Measurements from ENCODE around the gene CBLN1. TPM values are rescaled to one million over a fixed set of nuclear protein-coding genes. Genes with fewer than 3 reads are reported as not detected.

The CBLN1 gene
- total RNA-seq, 1 donor from 2014 or later: not detected

DNA sequence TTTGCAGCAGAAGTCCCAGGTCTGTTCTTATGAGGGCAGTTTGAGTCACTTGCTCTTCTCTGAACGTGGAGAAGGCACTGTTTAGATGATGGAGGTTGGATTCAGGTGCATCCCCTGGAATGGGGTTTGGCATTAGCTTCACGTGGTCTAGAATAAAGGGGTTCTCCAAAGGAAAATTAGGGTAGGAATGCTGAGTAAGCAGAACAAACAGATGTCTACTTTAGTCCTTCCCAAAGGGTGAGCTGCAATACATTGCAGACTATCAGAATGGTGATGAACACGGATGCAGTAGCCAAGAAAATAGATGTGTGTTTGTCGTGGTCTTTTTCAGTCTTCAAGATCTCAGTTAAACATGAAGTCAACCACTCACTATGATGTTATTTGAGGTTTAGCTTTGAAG lies 3.3 kb upstream of the CBLN1 start:
- no peaks in the 10 kb centered on the region for H3K9me3 Mint-ChIP-seq
- TF ChIP-seq CTCF (IDR thresholded peaks at IDR 0.05; ENCODE audit: unreplicated experiment): no peak
- H3K4me1 Mint-ChIP-seq: peaks cover 6% of the 10 kb centered on the region
- peaks cover 89% of the 10 kb centered on the region for H3K27me3 Mint-ChIP-seq (ENCODE audit: low read depth)
- H3K27ac Mint-ChIP-seq: no peak overlapping the region
- no peaks in the 10 kb centered on the region for H3K36me3 Mint-ChIP-seq
- DNase-seq (ENCODE audit: low spot score in 2 of 2, unreplicated experiment in 2 of 2): no peak
- no peak overlapping the region for H3K4me3 Mint-ChIP-seq

DNA sequence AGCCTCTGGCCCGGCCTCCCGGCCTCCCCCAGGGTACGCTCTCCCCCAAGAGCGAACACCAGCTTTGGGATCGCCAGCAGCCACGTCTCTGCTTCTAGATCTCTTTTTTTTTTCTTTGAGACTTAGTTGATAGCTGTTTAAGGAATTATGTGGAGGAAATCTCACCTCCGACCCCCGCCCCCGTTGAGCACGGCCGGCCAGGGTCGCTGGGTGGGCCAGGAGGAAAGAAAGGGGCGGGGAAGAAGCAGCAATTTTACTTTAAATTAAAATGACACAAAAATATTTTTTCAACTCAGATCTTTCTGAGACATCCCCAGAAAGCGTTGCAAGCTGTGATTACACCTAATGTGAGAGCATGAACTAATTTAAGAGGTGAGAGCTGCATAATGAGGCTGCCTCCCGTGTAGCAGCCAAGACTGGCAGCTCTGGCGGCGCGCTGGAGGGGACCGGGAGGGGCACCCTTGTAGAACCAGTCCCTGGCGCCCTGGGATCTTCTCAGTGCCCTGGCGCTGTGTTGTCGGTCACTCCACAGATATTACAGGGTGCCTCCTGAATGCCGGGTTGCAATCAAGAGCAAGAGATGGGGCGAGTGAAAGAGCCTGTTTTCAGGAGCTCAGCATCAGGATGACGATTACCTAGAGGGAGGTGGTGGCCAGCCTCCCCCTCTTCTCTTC lies 1.9 kb upstream of the CBLN1 start:
- TF ChIP-seq CTCF (IDR thresholded peaks at IDR 0.05; ENCODE audit: unreplicated experiment): no peak
- Mint-ChIP-seq H3K36me3 (no peaks in the 10 kb centered on the region), H3K27ac (no peak overlapping the region), H3K4me3 (peak overlapping the region; percentile 10), H3K9me3 (no peaks in the 10 kb centered on the region), H3K27me3 (ENCODE audit: low read depth) (peaks cover 89% of the 10 kb centered on the region), H3K4me1 (peaks cover 6% of the 10 kb centered on the region)
- no peak for DNase-seq (ENCODE audit: low spot score in 2 of 2, unreplicated experiment in 2 of 2)

DNA sequence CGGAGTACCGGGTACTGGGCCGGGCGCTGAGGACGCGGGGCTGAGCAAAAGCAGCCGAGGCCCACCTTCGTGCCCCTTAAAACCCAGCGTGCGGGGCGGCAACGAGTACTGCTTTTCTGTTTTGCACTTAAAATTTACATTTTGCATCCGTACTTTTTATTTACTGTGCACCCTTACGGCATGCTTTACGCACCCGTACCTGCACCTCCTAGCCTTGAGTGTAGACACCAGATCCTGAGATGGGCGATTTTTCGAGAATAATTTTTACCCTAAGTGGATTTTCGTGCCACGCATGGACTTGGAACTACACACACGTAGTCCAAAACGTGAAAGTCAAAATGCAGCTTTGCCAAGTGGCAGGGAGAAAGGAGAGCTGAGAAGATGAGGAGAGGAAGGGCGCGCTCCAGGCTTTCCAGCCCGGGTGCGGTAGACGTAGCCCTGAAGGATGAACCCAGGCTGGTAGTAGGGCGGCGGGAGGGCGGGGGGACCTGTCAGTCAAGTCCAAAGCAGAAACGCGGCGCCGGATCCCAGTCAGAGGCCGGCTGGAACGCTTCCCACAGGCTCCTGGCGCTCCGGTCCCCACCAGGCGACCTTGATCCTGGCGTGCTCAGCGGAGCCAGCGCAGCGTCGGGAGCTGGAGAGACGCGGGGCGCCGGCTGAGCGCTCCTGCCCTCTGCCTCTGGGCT lies 1.2 kb upstream of the CBLN1 start:
- H3K4me3 Mint-ChIP-seq: peak overlapping the region; percentile 64
- no peak for TF ChIP-seq CTCF (IDR thresholded peaks at IDR 0.05; ENCODE audit: unreplicated experiment)
- H3K27me3 Mint-ChIP-seq (ENCODE audit: low read depth): peaks cover 92% of the 10 kb centered on the region
- H3K9me3 Mint-ChIP-seq: no peaks in the 10 kb centered on the region
- no peak for DNase-seq (ENCODE audit: low spot score in 2 of 2, unreplicated experiment in 2 of 2)
- no peak overlapping the region for H3K27ac Mint-ChIP-seq
- no peaks in the 10 kb centered on the region for H3K36me3 Mint-ChIP-seq
- H3K4me1 Mint-ChIP-seq: peaks cover 6% of the 10 kb centered on the region

DNA sequence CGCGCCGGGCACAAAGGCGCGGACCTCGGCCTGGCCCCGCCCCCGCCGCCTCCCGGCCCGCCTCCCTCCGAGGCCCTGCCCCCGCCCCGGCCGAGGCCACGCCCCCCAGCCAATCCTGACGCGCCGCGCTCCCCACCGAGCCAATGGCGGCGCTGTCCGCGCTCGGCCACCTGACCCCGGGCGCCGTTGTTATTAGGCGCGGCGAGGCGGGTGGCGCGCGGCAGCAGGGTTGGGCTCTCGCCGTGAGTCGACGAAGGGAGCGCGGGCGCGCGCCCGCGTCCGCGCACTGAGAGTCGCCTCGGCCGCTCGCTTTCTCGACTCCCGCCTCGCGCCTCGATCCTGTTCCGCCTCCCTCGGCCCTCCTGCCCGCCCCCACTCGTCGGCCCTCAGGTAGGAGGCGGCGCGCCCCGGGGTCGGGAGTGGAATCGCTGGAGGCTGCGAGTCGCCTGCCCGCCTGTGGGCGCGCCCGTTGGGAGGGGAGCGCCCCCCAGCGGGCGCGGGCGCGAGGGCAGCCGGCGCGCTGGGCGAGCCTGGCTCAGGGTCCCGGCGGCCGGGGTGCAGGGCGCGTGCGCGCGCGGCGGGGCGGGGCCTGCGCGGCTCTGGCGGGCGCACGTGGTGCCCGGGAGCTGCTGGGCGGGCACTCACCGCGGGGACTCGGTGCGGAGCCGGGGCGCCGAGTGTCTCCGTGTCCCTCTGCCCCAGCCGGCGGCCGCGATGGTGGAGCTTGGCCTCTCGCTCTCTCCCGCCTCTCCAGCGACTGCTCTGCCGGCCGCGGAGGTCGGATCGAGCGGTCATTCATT lies 405 bp upstream of the CBLN1 start:
- Mint-ChIP-seq H3K9me3 (no peaks in the 10 kb centered on the region), H3K4me3 (peak overlapping the region; percentile 64), H3K4me1 (peaks cover 6% of the 10 kb centered on the region), H3K27ac (no peak overlapping the region), H3K36me3 (no peaks in the 10 kb centered on the region), H3K27me3 (ENCODE audit: low read depth) (peaks cover 93% of the 10 kb centered on the region)
- peak; percentile 79 to 91 for DNase-seq (ENCODE audit: low spot score in 2 of 2, unreplicated experiment in 2 of 2)
- TF ChIP-seq CTCF (IDR thresholded peaks at IDR 0.05; ENCODE audit: unreplicated experiment): no peak

- H3K27ac Mint-ChIP-seq: no peak overlapping the region
- no peak for TF ChIP-seq CTCF (IDR thresholded peaks at IDR 0.05; ENCODE audit: unreplicated experiment)
- H3K9me3 Mint-ChIP-seq: no peaks in the 10 kb centered on the region
- no peak for DNase-seq (ENCODE audit: low spot score in 2 of 2, unreplicated experiment in 2 of 2)
- H3K36me3 Mint-ChIP-seq: no peaks in the 10 kb centered on the region
- peaks cover 6% of the 10 kb centered on the region for H3K4me1 Mint-ChIP-seq
- H3K27me3 Mint-ChIP-seq (ENCODE audit: low read depth): peaks cover 94% of the 10 kb centered on the region
- H3K4me3 Mint-ChIP-seq: peak overlapping the region; percentile 44
Observed at GRCh38 chr16:49280841-49281371, 732 bp downstream of the CBLN1 start.

Measured in mesothelial cell of epicardium (in vitro differentiated cells).